KMS-11 (cell line): ENCODE data around the gene ZDHHC19.
A peak's percentile ranks its signal among the peaks of the same experiment; 100 is the strongest.

Experiments used
- H2AFZ ChIP-seq: fragments of 200-600 bp; sonication (generic); 2 replicates; pipeline ENCODE4 v1.6.1; 2016; ENCODE audit warnings: antibody characterized with exemption, mixed run types, low read depth
- H3K27ac ChIP-seq: fragments of 200-600 bp; sonication (generic); 2 replicates; pipeline ENCODE4 v1.6.1; 2016; ENCODE audit warnings: mild to moderate bottlenecking, mixed run types
- H3K27me3 ChIP-seq: fragments of 200-600 bp; sonication (generic); 2 replicates; pipeline ENCODE4 v1.6.1; 2017; ENCODE audit warnings: mild to moderate bottlenecking, low read depth, mixed run types, moderate library complexity; ENCODE audit not compliant: insufficient read depth
- H3K36me3 ChIP-seq: fragments of 200-600 bp; sonication (generic); 2 replicates; pipeline ENCODE4 v1.6.1; 2017; ENCODE audit warnings: mild to moderate bottlenecking, mixed run types; ENCODE audit not compliant: insufficient read depth
- H3K4me1 ChIP-seq: fragments of 200-600 bp; sonication (generic); 2 replicates; pipeline ENCODE4 v1.6.1; 2016; ENCODE audit warnings: mild to moderate bottlenecking, low read depth, mixed run types; ENCODE audit not compliant: poor library complexity, severe bottlenecking
- H3K4me2 ChIP-seq: fragments of 200-600 bp; sonication (generic); 2 replicates; pipeline ENCODE4 v1.7.0; 2016; ENCODE audit warnings: mild to moderate bottlenecking, mixed run types
- H3K4me3 ChIP-seq: fragments of 200-600 bp; sonication (generic); IDR thresholded peaks from 2 replicates; pipeline ENCODE4 v1.6.1; 2017; ENCODE audit warnings: low read depth, low read length, mixed read lengths; ENCODE audit not compliant: insufficient read depth
- H3K79me2 ChIP-seq: fragments of 200-600 bp; sonication (generic); 2 replicates; pipeline ENCODE4 v1.6.1; 2016; ENCODE audit warnings: low read depth, mixed run types; ENCODE audit not compliant: insufficient read depth
- H3K9ac ChIP-seq: fragments of 200-600 bp; sonication (generic); 2 replicates; pipeline ENCODE4 v1.6.1; 2016; ENCODE audit warnings: mild to moderate bottlenecking, mixed run types
- H4K20me1 ChIP-seq: fragments of 200-600 bp; sonication (generic); 2 replicates; pipeline ENCODE4 v1.6.1; 2016; ENCODE audit warnings: mild to moderate bottlenecking, mixed run types; ENCODE audit not compliant: insufficient read depth
- CTCF ChIP-seq: fragments of 200-600 bp; sonication (generic); conservative IDR thresholded peaks from 2 replicates; pipeline ENCODE4 v1.6.1; 2017; ENCODE audit warnings: low read depth, mild to moderate bottlenecking, antibody characterized with exemption, low read length, moderate library complexity, mixed read lengths

ZDHHC19 gene

GRCh38 chr3:196194542-196194915, 16.7 kb downstream of the ZDHHC19 start:
- Histone ChIP-seq H3K27me3 (no peaks in the 10 kb centered on the region), H3K27ac (no peak overlapping the region), H3K36me3 (no peaks in the 10 kb centered on the region), H3K4me3 (no peak overlapping the region), H3K4me1 (peaks cover 15% of the 10 kb centered on the region), H3K4me2 (no peak overlapping the region), H3K9ac (no peak overlapping the region), H3K79me2 (no peaks in the 10 kb centered on the region), H2AFZ (no peak overlapping the region), H4K20me1 (no peaks in the 10 kb centered on the region)
- TF ChIP-seq CTCF, result no peak

DNA sequence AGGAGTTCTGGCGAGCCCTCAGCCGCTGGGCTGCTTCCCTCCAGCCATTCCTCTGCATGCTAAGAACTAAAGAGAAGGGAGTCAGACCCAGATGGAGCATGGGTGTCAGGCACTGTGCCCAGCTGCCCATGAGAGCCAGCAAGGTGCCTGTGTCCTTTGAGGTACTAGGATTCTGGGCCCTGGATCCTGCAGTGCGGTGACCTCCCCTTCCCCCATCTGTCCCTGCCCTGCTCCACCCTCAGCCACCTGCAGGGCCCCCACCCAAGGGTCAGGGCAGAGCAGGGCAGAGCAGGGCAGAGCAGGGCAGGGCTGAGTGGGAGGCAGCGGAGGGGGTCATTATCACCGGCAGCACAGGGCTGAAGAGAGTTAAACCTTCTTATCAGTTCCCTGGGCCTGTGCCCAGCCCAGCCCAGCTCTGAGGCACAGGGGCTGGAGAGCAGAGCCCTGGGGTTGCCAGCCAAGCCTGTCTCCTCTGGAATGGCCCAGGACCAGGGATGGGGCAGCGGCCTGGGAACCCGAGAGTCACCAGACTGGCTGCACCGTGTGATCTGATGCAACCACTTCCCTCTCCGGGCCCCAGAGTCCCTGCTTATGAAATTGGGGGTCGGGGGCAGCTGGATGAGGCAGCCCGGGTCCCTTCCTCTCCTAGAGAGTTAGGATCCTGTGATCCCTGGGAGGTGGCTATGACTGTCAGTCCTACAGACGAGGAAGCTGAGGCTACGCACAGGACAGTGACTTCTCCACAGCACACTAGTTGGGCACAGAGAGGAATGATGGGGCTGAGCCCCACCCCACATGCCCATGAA, 17.3 kb downstream of the ZDHHC19 start:
- no peak overlapping the region for H3K4me3 ChIP-seq
- H4K20me1 ChIP-seq, result no peaks in the 10 kb centered on the region
- peaks cover 15% of the 10 kb centered on the region for H3K4me1 ChIP-seq
- no peaks in the 10 kb centered on the region for H3K27me3 ChIP-seq
- no peaks in the 10 kb centered on the region for H3K36me3 ChIP-seq
- no peak overlapping the region for H3K4me2 ChIP-seq
- no peak for TF ChIP-seq CTCF
- H2AFZ ChIP-seq, result no peak overlapping the region
- no peaks in the 10 kb centered on the region for H3K79me2 ChIP-seq
- no peak overlapping the region for H3K9ac ChIP-seq
- no peak overlapping the region for H3K27ac ChIP-seq

GRCh38 chr3:196193133-196193735, 18.0 kb downstream of the ZDHHC19 start:
- no peaks in the 10 kb centered on the region for H3K79me2 ChIP-seq

DNA sequence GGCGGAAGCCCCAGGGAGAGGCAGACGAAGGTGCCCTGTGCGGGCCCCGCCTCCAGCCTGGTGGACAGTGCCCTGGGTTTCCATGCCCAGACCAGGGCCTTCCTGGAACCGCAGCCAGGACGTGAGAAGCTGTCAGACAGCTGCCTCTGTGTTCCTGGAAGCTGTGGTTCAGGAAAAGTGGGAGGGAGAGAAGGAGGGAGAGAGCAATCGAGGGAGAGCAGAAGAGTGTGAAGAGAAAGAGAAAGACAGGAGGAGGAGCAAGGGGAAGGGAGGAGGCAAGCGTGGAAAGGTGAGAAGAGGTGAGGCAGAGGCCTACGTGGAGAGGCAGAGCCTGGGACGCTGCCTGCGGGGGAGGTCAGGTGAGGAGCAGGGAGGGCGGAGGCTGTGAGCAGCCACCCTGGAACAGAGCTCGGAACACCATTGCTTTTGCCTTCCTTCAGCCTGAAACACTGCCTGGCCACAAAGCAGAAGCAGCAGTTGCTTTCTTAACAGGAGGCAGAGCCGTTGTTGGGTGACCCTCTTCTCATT, 18.6 kb downstream of the ZDHHC19 start:
- no peaks in the 10 kb centered on the region for H3K79me2 ChIP-seq
- H2AFZ ChIP-seq, result 0 out of 2 replicates have a peak overlapping the region, but pooled peaks have one; percentile 14
- H3K36me3 ChIP-seq, result no peaks in the 10 kb centered on the region
- no peaks in the 10 kb centered on the region for H3K27me3 ChIP-seq
- H3K4me3 ChIP-seq, result no peak overlapping the region
- no peak overlapping the region for H3K9ac ChIP-seq
- peaks cover 15% of the 10 kb centered on the region for H3K4me1 ChIP-seq
- H4K20me1 ChIP-seq, result no peaks in the 10 kb centered on the region
- H3K27ac ChIP-seq, result no peak overlapping the region
- H3K4me2 ChIP-seq, result no peak overlapping the region
- TF ChIP-seq CTCF, result no peak

More at GRCh38 chr3:196193133-196193735, 18.0 kb downstream of the ZDHHC19 start:
- Histone ChIP-seq H2AFZ (no peak overlapping the region), H3K4me1 (peaks cover 15% of the 10 kb centered on the region), H3K4me2 (no peak overlapping the region), H3K9ac (no peak overlapping the region), H3K4me3 (no peak overlapping the region), H4K20me1 (no peaks in the 10 kb centered on the region), H3K27me3 (no peaks in the 10 kb centered on the region), H3K36me3 (no peaks in the 10 kb centered on the region), H3K27ac (no peak overlapping the region)
- TF ChIP-seq CTCF, result no peak
